ENCODE measurements around the gene BCKDHA. TPM values are rescaled to one million over a fixed set of nuclear protein-coding genes. Genes with fewer than 3 reads are reported as not detected.

The BCKDHA gene
- total and polyA plus RNA-seq, 2 donors (not counting 3 experiments of a cell fraction or from before 2014, with no cell fraction given), result 16.5 to 50.4 TPM

DNA sequence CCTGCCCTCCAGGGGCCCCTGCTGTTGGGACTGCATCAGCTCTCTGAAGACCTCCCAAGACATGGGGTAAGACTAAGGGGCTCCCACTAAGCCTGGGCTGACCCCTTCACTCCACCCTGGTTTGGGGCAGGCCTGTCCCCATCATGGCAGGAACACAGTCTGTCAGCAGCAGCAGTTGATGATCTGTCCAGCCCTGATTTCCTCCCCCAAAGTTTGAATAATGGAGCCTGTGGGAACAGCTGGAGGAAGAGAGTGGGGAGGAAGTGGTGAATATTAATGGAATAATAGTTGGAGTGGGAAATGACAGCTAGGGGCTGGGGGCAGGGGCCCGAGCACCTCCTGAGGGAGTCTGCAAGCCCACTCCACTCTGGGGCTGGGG lies 30.9 kb downstream of the BCKDHA start:
- no peak overlapping the region for H3K9ac ChIP-seq (replicated peaks; ENCODE audit: extremely low read depth, insufficient read depth, low read length)

More for the DNA sequence above, 30.9 kb downstream of the BCKDHA start:
- H3K27ac ChIP-seq (ENCODE audit: insufficient read depth, low read depth, low read length), result peak overlapping the region; percentile 29
- H3K9me3 ChIP-seq (replicated peaks; ENCODE audit: control insufficient read depth, insufficient read depth, low read length), result no peaks in the 10 kb centered on the region
- no peak overlapping the region for H2AFZ ChIP-seq (ENCODE audit: low read depth, low read length)
- H3K79me2 ChIP-seq (ENCODE audit: control insufficient read depth, insufficient read depth, low read length), result peaks cover 5% of the 10 kb centered on the region
- no peak for DNase-seq (ENCODE audit: low read depth, low spot score)
- peaks cover 0 to 24% of the 10 kb centered on the region in 2 experiments for H3K36me3 ChIP-seq (ENCODE audit: control insufficient read depth in 2 of 2, extremely low read depth in 1 of 2, insufficient read depth in 2 of 2, low read length in 2 of 2)
- no peaks in the 10 kb centered on the region for H4K20me1 ChIP-seq (replicated peaks; ENCODE audit: control insufficient read depth, extremely low read depth, insufficient read depth, low read length)
- H3K4me1 ChIP-seq (ENCODE audit: control insufficient read depth, extremely low read depth, insufficient read depth, low read length), result peaks cover 25% of the 10 kb centered on the region
- no TSS peak for BruUV-seq (replicated peaks)
- no peaks in the 10 kb centered on the region for H3K27me3 ChIP-seq (ENCODE audit: control insufficient read depth in 2 of 2, insufficient read depth in 2 of 2, low read length in 2 of 2)
- intact Hi-C loops (cut with micrococcal nuclease), result no loop called here
- no peak overlapping the region for H3K4me3 ChIP-seq (replicated peaks in 1 of 3; ENCODE audit: insufficient read depth in 1 of 3, low read depth in 1 of 3, low read length in 3 of 3)
- ChIA-PET CTCF (interaction anchor here (1.1 to 4.1 kb wide), 7 partner anchors 11 to 142 kb away, joined by 4 to 17 read pairs (median 8); partner anchors contain the start of gene DMAC2), POLR2A (interaction anchor here (0.5 kb wide), 1 partner anchor 81 kb away, joined by 3 read pairs; no protein-coding TSS in a partner anchor)
- no peak for TF ChIP-seq POLR2A (IDR thresholded peaks at IDR 0.05; ENCODE audit: low read depth, low read length)
- no peak for TF ChIP-seq FOS (IDR thresholded peaks at IDR 0.05; ENCODE audit: borderline replicate concordance, insufficient read depth, low read length)
- no peak for TF ChIP-seq MAX (IDR thresholded peaks at IDR 0.05; ENCODE audit: insufficient read depth, insufficient read length)
- no peak for TF ChIP-seq EZH2 (IDR thresholded peaks at IDR 0.05; ENCODE audit: borderline replicate concordance, low read depth, low read length, severe bottlenecking)
- no peak for TF ChIP-seq CTCF (IDR thresholded peaks at IDR 0.05; ENCODE audit: extremely low read depth in 1 of 2, insufficient read depth in 1 of 2, low read depth in 1 of 2, low read length in 2 of 2)
- no peak for TF ChIP-seq GATA2 (IDR thresholded peaks at IDR 0.05; ENCODE audit: insufficient read depth, insufficient read length, low read depth, low read length)
- no peak for TF ChIP-seq POLR2AphosphoS5 (IDR thresholded peaks at IDR 0.05; ENCODE audit: insufficient read depth, low read depth, low read length)
- no peak for TF ChIP-seq MYC (IDR thresholded peaks at IDR 0.05; ENCODE audit: low read depth, low read length)
- no peak for TF ChIP-seq JUN (IDR thresholded peaks at IDR 0.05; ENCODE audit: borderline replicate concordance, insufficient read depth, insufficient read length, low read depth)
- H3K4me2 ChIP-seq (ENCODE audit: insufficient read depth, low read length), result peak overlapping the region; percentile 40
- FAIRE-seq, result peak; percentile 71
- no peaks in the 10 kb centered on the region for H3K9me1 ChIP-seq (replicated peaks; ENCODE audit: control insufficient read depth, extremely low read depth, insufficient read depth, low read length)
- dilution Hi-C loops (cut with MboI; ENCODE audit: extremely low pct_ligation_motif_present, low sequenced_read_pairs), result no loop called here

Data from endothelial cell of umbilical vein (primary cell).